ENCODE measurements around the gene SREK1IP1. TPM values are rescaled to one million over a fixed set of nuclear protein-coding genes. Genes with fewer than 3 reads are reported as not detected.

Gene SREK1IP1
- total and polyA plus RNA-seq, 9 donors: 9.1 to 12.7 (median 11.0) TPM

Other genes with a start within 250 kb of the SREK1IP1 start
- 0.98 TPM for gene SHISAL2B, start 78.2 kb downstream of the SREK1IP1 start, total RNA-seq
- gene SHISAL2B, start 78.2 kb downstream of the SREK1IP1 start, polyA plus RNA-seq (ENCODE audit: insufficient read depth in 1 of 8, insufficient read length in 8 of 8, low replicate concordance in 1 of 8): under 1 TPM in 6 of 8 donors, not detected in 2; 0.20 to 0.68 (median 0.55) TPM
- 14.7 TPM for gene CWC27, start 239 bp upstream of the SREK1IP1 start, total RNA-seq
- 10 to 100 TPM; 21.4 to 29.3 (median 24.1) TPM for gene CWC27, start 239 bp upstream of the SREK1IP1 start, polyA plus RNA-seq (ENCODE audit: insufficient read depth in 1 of 8, insufficient read length in 8 of 8, low replicate concordance in 1 of 8)

All from muscle of leg (tissue), 9 donors.